Measurements from ENCODE around the gene COBL.

COBL gene

DNA sequence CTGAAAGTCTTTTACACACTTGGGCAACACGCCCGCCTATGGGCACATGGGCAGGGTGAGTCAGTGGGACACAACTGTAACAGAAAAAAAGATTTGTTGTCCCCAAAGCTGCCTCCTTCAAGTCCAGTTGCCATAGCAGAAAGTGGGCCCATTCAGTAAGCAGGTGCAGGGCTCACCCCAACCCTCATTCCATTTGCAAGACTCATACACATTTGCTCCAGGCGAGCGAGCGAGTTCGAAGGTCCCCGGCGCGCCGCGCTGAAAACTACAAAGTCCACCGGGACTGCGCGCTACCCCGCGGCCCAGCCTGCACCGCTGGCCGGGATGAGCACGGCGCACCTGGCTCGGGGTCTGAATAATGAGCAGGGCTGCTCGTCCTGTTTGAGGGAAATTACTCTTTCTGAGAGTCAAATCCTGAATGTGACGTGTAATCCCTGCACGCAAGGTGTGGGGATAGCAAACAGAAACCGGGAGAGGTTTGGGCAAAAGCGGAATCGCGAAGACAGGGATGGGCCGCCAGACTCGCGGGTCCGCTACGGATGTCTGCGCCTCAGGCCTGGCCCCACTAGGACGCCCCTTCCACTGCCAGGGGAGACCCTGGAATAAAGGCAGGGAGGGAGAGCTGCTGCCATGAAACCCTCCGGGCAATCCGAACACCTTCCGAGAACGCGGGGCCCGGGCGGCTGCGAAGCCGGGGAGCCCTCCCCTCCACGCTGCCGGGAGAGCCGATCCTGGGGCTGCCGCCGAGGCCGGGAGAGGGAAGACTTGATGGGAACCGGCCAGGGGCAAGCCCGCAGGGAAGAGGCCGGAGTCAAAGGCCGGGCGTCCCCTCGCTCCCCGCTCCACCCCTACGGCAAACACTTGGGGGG, 982 bp downstream of the COBL start:
- Histone ChIP-seq H3K36me3 (ENCODE audit: insufficient read depth, low read length) (no peaks in the 10 kb centered on the region), H2AFZ (ENCODE audit: low read length) (no peak overlapping the region)

DNA sequence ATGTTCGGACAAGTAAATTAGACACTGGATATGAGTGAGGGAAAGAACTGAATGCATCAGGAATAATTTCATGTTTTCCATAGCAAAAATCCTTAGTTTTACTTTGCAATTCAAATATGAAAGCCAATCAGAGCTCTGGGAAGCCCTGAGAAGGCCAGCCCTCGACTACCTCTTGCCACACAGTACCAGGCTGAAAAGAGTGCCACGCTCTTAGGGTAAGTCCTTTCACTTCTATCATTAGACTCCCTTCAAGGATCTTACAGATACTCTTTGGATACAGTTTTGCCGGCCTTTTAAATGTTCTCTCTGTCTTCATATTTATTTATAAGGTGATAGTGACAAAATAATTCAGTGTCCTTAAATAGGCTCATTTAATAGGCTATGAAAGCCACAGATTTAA, 1.9 kb downstream of the COBL start:
- no peaks in the 10 kb centered on the region for H3F3A ChIP-seq (ENCODE audit: low read depth)
- TF ChIP-seq EZH2phosphoT487 (IDR thresholded peaks at IDR 0.05; ENCODE audit: borderline replicate concordance): no peak
- TF ChIP-seq, protein P1, sequence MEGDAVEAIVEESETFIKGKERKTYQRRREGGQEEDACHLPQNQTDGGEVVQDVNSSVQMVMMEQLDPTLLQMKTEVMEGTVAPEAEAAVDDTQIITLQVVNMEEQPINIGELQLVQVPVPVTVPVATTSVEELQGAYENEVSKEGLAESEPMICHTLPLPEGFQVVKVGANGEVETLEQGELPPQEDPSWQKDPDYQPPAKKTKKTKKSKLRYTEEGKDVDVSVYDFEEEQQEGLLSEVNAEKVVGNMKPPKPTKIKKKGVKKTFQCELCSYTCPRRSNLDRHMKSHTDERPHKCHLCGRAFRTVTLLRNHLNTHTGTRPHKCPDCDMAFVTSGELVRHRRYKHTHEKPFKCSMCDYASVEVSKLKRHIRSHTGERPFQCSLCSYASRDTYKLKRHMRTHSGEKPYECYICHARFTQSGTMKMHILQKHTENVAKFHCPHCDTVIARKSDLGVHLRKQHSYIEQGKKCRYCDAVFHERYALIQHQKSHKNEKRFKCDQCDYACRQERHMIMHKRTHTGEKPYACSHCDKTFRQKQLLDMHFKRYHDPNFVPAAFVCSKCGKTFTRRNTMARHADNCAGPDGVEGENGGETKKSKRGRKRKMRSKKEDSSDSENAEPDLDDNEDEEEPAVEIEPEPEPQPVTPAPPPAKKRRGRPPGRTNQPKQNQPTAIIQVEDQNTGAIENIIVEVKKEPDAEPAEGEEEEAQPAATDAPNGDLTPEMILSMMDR (conservative IDR thresholded peaks at IDR 0.05; ENCODE audit: low read length): no peak
- no peaks in the 10 kb centered on the region for H3K79me2 ChIP-seq (ENCODE audit: insufficient read depth, low read length)
- H3K4me1 ChIP-seq (ENCODE audit: insufficient read depth, low read length, poor library complexity, severe bottlenecking): no peaks in the 10 kb centered on the region
- H3K36me3 ChIP-seq (ENCODE audit: insufficient read depth, low read length): no peaks in the 10 kb centered on the region
- no peaks in the 10 kb centered on the region for H3K9me2 ChIP-seq (replicated peaks; ENCODE audit: low read depth, low read length)
- no peaks in the 10 kb centered on the region for H3K9me3 ChIP-seq (ENCODE audit: insufficient read depth, low read depth, low read length)
- no peak overlapping the region for H3K4me2 ChIP-seq (ENCODE audit: low read depth, low read length, poor library complexity, severe bottlenecking)
- H3K4me3 ChIP-seq (ENCODE audit: low read length, poor library complexity, severe bottlenecking): no peak overlapping the region
- H2AFZ ChIP-seq (ENCODE audit: low read length): no peak overlapping the region
- no peaks in the 10 kb centered on the region for H4K20me1 ChIP-seq (ENCODE audit: insufficient read depth, low read length, poor library complexity, severe bottlenecking)
- no peaks in the 10 kb centered on the region for H3K27me3 ChIP-seq (ENCODE audit: insufficient read depth, low read length, poor library complexity, severe bottlenecking)
- no peak overlapping the region for H3K9ac ChIP-seq (ENCODE audit: low read depth, low read length, poor library complexity, severe bottlenecking)

More for the DNA sequence above, 982 bp downstream of the COBL start:
- no peak overlapping the region for H3K4me3 ChIP-seq (ENCODE audit: low read length, poor library complexity, severe bottlenecking)
- no peaks in the 10 kb centered on the region for H3K79me2 ChIP-seq (ENCODE audit: insufficient read depth, low read length)
- TF ChIP-seq, protein P1 (conservative IDR thresholded peaks at IDR 0.05; ENCODE audit: low read length): no peak
- no peak for TF ChIP-seq EZH2phosphoT487 (IDR thresholded peaks at IDR 0.05; ENCODE audit: borderline replicate concordance)
- no peaks in the 10 kb centered on the region for H3K9me2 ChIP-seq (replicated peaks; ENCODE audit: low read depth, low read length)
- no peaks in the 10 kb centered on the region for H3K9me3 ChIP-seq (ENCODE audit: insufficient read depth, low read depth, low read length)
- H3K4me2 ChIP-seq (ENCODE audit: low read depth, low read length, poor library complexity, severe bottlenecking): no peak overlapping the region
- H3K27me3 ChIP-seq (ENCODE audit: insufficient read depth, low read length, poor library complexity, severe bottlenecking): no peaks in the 10 kb centered on the region
- H3K4me1 ChIP-seq (ENCODE audit: insufficient read depth, low read length, poor library complexity, severe bottlenecking): no peaks in the 10 kb centered on the region
- no peaks in the 10 kb centered on the region for H3F3A ChIP-seq (ENCODE audit: low read depth)
- no peak overlapping the region for H3K9ac ChIP-seq (ENCODE audit: low read depth, low read length, poor library complexity, severe bottlenecking)
- no peaks in the 10 kb centered on the region for H4K20me1 ChIP-seq (ENCODE audit: insufficient read depth, low read length, poor library complexity, severe bottlenecking)

DNA sequence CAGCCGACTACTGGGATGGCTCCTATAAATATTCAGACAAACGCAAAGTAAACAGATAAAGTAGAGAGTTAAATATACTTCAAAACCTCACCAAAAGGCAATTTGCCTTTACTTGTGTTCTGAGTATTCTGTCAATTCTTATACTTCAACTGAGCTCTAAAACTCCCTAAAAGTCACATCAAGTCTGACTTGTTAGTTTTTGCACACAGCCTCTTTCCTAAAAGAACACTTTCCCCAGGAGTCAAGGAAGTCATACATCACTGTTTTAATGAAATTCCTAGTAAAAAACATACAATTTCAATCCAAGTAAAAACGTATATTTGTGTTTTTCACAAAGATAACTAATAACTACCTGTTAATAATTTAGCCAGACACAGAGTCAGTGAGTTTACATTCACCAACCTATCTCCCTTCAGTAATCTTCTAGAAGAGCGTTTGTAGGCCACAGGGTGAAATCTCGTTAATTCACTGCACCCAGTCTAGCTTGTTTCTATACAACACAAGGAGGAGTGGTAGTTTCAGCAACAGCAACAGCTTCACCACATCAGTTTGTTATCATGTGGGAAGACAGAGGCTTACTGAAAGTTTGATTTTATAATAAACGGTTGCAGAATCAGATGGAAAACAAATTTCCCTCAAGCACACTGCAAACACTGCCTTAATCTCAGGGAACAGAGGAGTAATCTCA, 2.7 kb downstream of the COBL start:
- Histone ChIP-seq H3F3A (ENCODE audit: low read depth) (no peaks in the 10 kb centered on the region), H3K9ac (ENCODE audit: low read depth, low read length, poor library complexity, severe bottlenecking) (no peak overlapping the region), H3K4me2 (ENCODE audit: low read depth, low read length, poor library complexity, severe bottlenecking) (no peak overlapping the region), H3K4me1 (ENCODE audit: insufficient read depth, low read length, poor library complexity, severe bottlenecking) (no peaks in the 10 kb centered on the region), H3K9me2 (replicated peaks; ENCODE audit: low read depth, low read length) (no peaks in the 10 kb centered on the region), H2AFZ (ENCODE audit: low read length) (no peak overlapping the region), H4K20me1 (ENCODE audit: insufficient read depth, low read length, poor library complexity, severe bottlenecking) (no peaks in the 10 kb centered on the region), H3K9me3 (ENCODE audit: insufficient read depth, low read depth, low read length) (no peaks in the 10 kb centered on the region), H3K27me3 (ENCODE audit: insufficient read depth, low read length, poor library complexity, severe bottlenecking) (no peaks in the 10 kb centered on the region), H3K79me2 (ENCODE audit: insufficient read depth, low read length) (no peaks in the 10 kb centered on the region), H3K4me3 (ENCODE audit: low read length, poor library complexity, severe bottlenecking) (no peak overlapping the region), H3K36me3 (ENCODE audit: insufficient read depth, low read length) (no peaks in the 10 kb centered on the region)
- TF ChIP-seq EZH2phosphoT487 (IDR thresholded peaks at IDR 0.05; ENCODE audit: borderline replicate concordance): no peak
- TF ChIP-seq, protein P1 (conservative IDR thresholded peaks at IDR 0.05; ENCODE audit: low read length): no peak

Data from Loucy (cell line).